HG02642 (cell line): ENCODE measurements around the gene CMPK1.
"Not testable (repeated sequence)": the region's sequence is repeated elsewhere in the genome, so short reads cannot be mapped to it uniquely, and the experiment has no call there.

Experiments used
- ATAC-seq: cut with Tn5 transposase; IDR thresholded peaks from one replicate; pipeline ENCODE4 v1.9.1; 2021; ENCODE audit warnings: mild to moderate bottlenecking; ENCODE audit not compliant: unreplicated experiment, poor library complexity

CMPK1 gene

DNA sequence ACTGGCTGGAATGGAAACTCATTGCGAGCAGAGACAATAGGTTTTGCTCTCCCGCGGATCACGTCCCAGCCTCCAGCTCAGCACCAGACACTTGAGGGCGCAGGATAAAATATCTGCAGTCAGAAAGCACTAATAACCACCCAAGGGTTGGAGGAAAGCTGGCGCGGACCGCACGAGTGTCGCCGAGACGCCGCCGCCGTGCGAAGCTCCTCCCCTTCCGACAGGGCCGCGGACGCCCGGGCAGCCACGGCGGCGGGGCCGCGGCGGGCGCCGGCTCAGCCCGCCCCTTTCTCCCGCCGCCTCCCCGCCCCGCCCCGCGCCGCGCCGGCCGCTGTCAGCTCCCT, at the start of gene CMPK1:
Gene CMPK1 (plus strand): TSS at position 213 of the 344 bp plus-strand sequence. CDS start 156 bp downstream, outside the sequence.
- ATAC-seq: peak; percentile 79

DNA sequence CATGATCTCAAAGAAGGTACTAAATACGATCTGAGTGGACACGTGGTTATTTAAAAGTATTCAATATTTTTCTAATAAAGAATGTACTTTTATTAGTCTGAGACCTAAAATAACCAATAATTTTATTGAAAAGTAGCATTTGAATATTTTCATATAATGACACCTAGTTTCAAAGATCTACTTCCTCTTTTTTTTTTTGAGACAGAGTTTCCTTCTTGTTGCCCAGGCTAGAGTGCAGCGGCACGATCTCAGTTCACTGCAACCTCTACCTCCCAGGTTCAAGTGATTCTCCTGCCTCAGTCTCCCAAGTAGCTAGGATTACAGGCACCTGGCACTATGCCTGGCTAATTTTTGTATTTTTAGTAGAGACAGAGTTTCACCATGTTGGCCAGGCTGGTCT, 45.5 kb upstream of the CMPK1 start:
- not testable (repeated sequence) for ATAC-seq

DNA sequence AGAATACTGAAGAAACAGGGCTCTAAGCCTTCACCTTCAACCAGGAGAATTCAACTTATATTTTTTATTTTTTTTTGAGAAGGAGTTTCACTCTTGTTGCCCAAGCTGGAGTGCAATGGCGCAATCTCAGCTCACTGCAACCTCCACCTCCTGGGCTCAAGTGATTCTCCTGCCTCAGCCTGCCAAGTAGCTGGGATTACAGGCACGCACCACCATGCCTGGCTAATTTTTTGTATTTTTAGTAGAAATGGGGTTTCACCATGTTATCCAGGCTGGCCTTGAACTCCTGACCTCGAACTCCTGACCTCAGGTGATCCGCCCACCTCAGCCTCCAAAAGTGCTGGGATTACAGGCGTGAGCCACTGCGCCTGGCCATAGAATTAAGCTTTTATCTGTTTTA, 38.7 kb upstream of the CMPK1 start:
- not testable (repeated sequence) for ATAC-seq

GRCh38 chr1:47295579-47295978, 38.0 kb upstream of the CMPK1 start:
- ATAC-seq: no peak

DNA sequence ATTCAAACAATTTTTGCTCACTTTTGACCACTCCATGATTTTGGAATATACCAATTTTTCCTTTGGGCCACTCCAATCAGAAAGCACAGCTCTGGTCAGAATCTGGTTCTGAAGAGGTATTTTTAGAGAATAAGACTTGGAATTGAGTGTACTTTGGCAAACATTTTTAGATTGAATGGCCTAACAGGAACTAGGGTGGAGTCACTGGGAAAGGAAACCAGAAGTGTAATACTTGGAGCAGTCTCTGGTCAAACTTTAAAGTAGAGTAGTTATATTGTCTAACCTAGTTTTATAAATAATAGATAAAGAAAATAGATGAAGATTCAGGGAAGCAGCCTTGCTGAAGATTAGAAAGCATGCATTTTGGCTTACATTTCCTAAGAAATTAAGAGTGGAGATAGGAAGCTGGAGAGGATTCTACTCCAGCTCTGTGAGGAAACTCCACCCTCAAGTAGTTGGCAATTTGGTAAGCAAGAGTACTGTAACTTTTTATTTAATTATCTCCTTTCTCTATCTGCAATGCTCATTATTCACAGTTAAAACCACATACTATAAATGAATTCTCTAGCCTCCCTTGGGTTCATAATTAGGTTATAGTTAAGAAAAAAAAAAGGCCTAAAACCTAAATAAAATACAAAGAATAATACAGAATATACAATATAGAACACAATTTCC, 35.4 kb upstream of the CMPK1 start:
- ATAC-seq: no peak

DNA sequence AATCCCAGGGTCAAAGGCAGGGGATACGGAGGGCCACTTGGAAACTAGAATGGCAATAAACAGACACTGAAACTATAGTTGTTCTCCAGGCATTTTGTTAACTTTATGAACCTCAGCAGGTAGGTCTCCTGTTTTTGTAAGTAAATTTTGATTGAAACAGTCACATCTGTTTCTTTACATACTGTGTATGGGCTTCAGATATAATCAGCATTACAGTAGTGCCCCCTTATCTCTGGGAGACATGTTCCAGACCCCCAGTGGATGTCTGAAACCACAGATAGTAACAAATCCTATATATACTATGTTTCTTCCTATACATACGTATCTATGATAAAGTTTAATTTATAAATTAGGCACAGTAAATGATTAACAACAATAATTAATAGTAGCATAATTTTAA, 31.1 kb upstream of the CMPK1 start:
- no peak for ATAC-seq

- no peak for ATAC-seq
Observed at GRCh38 chr1:47309427-47309826, 24.2 kb upstream of the CMPK1 start.

DNA sequence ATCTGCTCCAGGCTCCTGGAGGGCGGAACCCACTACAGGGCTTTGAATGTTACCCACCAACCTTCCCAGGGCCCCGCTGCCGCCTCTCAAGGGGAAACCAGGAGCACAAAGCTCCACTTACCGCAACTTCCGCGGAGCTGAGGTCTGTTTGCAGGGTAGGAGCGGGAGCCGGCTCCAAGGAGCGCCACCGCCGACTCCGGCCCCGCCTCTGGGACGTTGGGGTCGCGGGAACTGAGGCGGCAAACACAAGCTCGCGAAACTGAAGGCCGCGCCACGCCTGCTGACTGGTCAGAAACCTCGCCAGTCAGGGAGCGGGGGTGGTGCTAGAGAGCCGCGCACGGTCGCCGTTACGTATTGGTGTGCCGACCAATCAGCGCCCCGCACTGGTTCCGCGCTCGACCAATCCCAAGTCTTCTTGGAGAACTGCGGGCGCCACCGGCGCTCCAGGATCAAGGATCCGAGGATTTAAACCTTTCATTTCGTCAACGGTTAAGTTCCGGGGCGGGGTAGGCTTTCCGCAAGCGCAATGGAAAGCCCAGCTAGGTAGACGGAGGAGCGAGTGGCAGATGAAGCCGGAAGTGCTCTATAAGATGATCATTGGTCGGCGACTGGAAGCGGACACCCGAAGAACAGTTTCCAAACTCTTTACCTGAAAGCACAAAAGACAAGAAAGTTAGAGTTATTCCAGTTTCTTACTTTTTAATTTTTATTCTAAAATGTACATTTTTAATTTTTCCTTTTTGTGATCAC, 19.5 kb upstream of the CMPK1 start, which contains the start of gene STIL:
Gene STIL (minus strand): TSS at position 233 of the 750 bp plus-strand sequence. CDS start 3,828 bp downstream, outside the sequence.
- peak; percentile 98 for ATAC-seq

DNA sequence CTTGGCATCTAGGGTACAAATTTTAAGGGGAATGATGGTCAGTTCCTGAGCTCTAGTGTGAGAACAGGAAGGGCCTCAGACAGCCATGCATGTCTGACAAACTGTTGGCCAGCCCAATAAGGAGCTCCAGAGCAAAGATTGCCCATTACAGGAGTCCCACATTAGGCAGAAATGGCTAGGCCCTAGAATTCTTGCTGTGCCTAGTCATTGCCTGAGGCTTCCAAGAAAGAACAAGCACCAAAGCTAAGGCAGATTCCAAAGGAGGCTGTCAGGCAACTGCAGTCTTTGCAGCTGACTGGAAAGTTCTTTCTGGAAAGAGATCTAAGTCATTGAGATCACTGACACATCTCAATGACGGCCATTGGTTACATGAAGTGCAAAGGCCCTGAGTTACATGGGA, 15.7 kb upstream of the CMPK1 start:
- no peak for ATAC-seq

- ATAC-seq: not testable (repeated sequence)
Observed at GRCh38 chr1:47319968-47320367, 13.6 kb upstream of the CMPK1 start.

GRCh38 chr1:47323599-47324031, 10.0 kb upstream of the CMPK1 start:
- ATAC-seq: no peak

GRCh38 chr1:47324682-47325081, 8.9 kb upstream of the CMPK1 start:
- no peak for ATAC-seq

DNA sequence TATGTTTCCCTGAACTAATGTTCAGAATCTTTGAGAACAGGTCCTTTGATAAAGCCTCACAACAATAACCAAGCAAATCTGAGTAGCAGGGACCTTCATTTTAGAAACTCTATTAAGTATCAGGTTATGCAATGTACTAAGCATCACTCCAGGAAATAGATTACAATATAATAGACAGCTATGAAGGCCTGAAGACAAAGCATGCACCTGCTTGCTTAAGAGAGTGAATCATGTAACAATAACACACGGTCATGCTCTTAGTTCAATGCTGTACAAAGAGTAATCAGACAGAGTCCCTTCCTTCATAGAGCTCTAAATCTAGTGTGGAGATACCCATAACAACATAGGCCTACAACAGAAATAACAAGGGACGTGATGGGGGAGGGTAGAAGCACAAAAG, 8.1 kb upstream of the CMPK1 start:
- no peak for ATAC-seq

- no peak for ATAC-seq
Observed at GRCh38 chr1:47326271-47326670, 7.3 kb upstream of the CMPK1 start.

DNA sequence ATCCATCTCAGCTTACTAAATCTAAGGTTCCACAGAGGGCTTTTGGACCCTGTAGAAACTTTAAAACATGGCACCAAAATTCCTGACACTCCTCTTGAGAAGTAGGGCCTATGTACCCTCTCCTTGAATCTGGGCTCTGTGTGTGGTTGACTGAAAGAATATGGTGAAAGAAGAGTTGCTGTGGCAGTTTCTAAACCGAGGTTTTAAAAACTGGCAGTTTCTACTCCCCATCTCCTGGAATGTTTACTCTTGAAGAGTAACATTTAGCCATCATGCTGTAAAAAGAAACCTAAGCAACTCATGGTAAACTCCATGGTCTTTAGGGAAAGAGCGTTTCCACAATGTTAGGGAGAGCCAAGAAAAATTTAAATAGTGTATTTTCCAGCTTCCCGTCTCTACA, 4.6 kb upstream of the CMPK1 start:
- no peak for ATAC-seq

DNA sequence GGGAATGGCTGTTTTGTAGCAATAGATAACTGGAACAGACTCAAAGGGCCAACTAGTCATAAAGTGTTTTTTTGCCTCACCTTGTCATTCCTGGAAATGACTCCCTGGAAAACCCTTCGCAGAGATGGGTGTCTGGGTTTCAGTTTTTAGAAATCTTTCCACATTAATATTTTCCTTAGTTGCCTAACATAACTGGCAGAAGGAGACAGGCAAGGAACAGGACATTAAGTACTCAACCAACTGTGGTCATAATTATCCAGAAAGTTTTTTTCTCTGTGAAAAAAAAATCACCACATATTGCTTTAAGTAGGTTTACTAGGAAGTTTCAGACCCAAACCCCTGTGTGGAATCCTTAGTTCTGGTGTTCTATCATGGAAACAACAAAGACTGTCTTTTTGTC, 3.4 kb upstream of the CMPK1 start:
- ATAC-seq: no peak

DNA sequence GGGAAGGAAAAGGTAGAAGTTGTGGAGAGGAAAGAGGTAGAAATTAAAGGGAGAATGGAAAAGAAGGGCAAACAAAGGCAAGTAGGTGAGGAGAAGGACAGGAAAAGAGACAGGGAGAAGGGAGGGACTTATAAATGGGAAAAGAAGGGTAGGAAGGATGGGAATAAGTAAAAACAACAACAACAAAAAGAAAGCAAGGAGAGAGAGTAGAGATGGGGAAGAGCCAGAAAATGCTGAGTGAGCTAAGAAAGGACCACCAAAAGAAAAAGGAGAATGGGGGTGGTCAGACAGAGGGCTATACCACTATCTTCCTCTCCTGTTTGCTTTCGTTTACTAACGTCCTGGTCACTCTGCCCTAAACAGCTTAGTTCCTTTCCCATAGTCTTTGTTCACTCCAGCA, 1.7 kb upstream of the CMPK1 start:
- no peak for ATAC-seq

DNA sequence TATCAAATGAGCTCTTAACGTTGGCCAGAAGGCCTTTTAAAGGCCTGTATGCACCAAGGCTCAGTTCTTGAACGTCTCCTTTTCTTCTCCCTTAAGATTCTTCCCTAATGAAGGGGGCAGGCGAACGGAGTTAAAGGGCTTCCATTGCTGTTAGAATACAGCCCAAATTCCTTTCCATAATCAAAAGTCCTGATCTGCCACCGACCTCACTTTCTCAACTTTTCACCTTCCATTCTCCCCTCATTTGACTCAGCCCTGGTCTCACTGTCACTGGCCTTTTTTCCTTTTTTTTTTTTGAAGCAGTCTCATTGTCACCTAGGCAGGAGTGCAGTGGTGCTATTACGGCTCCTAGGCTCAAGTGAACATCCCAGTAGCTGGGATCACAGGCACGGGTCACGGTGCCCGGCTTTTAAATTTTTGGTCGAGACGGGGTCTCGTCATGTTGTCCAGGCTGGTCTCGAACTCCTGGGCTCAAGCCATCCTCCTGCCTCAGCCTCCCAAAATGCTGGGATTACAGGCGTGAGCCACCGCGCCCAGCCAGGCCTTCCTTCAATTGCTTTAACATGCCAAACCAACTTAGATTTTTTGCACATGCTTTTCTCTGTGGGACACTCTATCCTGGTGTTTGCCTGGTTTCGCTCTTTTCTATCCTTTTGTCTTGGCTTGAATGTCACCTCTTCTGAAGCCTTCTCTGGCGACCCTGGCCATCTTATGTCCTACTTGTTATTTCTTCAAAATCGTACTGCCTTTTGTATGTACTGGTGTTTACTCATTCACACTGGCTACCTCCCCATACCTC, 612 bp upstream of the CMPK1 start:
- no peak for ATAC-seq

- peak; percentile 90 for ATAC-seq
Observed at GRCh38 chr1:47333922-47334764, 553 bp downstream of the CMPK1 start.

DNA sequence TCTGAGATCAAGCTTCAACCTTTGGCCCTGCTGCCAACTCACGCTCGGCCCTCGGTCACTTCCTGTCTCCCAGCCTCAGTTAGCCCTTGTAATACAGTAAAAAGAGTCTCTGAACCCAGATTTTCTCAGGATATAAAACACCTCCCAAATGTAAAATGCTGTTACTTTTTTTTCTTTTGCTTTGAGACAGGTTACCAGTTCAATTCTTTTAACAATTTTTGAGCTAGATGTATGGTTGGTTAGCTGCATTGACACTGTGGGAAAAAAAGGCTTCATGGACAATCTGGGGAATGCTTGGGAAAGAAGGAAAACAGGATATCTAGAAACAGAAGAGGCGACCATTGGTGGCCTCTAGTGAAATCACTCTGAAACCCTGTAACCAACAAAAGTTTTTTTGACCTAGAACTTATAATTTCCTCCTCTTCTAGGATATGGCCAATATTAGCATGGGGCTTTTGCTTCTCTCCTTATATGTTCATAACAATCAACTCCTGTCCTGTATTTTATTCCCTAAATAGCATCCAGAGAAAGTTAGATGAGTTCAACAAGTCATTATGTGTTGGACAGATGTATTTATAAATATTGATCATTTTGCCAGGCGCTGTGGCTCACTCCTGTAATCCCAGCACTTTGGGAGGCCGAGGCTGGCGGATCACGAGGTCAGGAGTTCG, 1.3 kb downstream of the CMPK1 start:
- ATAC-seq: no peak
